H9 (cell line): ENCODE results near the gene HAPLN1. TPM values are rescaled to one million over a fixed set of nuclear protein-coding genes. Genes with fewer than 3 reads are reported as not detected.

ENCODE experiments used
- DNase-seq: peaks from one replicate; pipeline ENCODE4 v3.0.0-alpha.2; 2017
- H2AFZ ChIP-seq: one replicate; pipeline ENCODE4 v1.6.1; 2013; ENCODE audit warnings: mild to moderate bottlenecking, low read length, control low read depth, moderate library complexity
- H2AK5ac ChIP-seq: 2 replicates; pipeline ENCODE4 v1.6.1; 2013; ENCODE audit warnings: low read length, control low read depth, mixed read lengths; ENCODE audit not compliant: insufficient read length
- H2BK120ac ChIP-seq: one replicate; pipeline ENCODE4 v1.6.1; 2013; ENCODE audit warnings: low read depth, mild to moderate bottlenecking, low read length, control low read depth, inconsistent platforms; ENCODE audit not compliant: poor library complexity, severe bottlenecking
- H2BK12ac ChIP-seq: 2 replicates; pipeline ENCODE4 v1.6.1; 2013; ENCODE audit warnings: low read length, control low read depth, mixed read lengths, low read depth; ENCODE audit not compliant: insufficient read length
- H2BK15ac ChIP-seq: 2 replicates; pipeline ENCODE4 v1.6.1; 2013; ENCODE audit warnings: low read depth, low read length, control low read depth
- H2BK20ac ChIP-seq: one replicate; pipeline ENCODE4 v1.6.1; 2013; ENCODE audit warnings: low read depth, mild to moderate bottlenecking, low read length, control low read depth, inconsistent platforms; ENCODE audit not compliant: poor library complexity, severe bottlenecking
- H2BK5ac ChIP-seq: 2 replicates; pipeline ENCODE4 v1.6.1; 2013; ENCODE audit warnings: low read length, control low read depth, mixed read lengths; ENCODE audit not compliant: insufficient read length
- H3K14ac ChIP-seq: 2 replicates; pipeline ENCODE4 v1.6.1; 2013; ENCODE audit warnings: low read length, control low read depth; ENCODE audit not compliant: insufficient read depth
- H3K18ac ChIP-seq: 2 replicates; pipeline ENCODE4 v1.6.1; 2013; ENCODE audit warnings: low read depth, mild to moderate bottlenecking, mixed read lengths, low read length, control low read depth; ENCODE audit not compliant: insufficient read length
- H3K23ac ChIP-seq: 2 replicates; pipeline ENCODE4 v1.6.1; 2013; ENCODE audit warnings: low read length, control low read depth, mixed read lengths, low read depth; ENCODE audit not compliant: insufficient read length
- H3K23me2 ChIP-seq: 2 replicates; pipeline ENCODE4 v1.6.1; 2013; ENCODE audit warnings: low read depth, mild to moderate bottlenecking, mixed read lengths, low read length, control low read depth; ENCODE audit not compliant: insufficient read length, poor library complexity, severe bottlenecking
- H3K27ac ChIP-seq: 2 replicates; pipeline ENCODE4 v1.5.1; 2013; ENCODE audit warnings: low read length, control low read depth, mixed read lengths, low read depth; ENCODE audit not compliant: insufficient read length
- H3K27me3 ChIP-seq: 2 replicates; pipeline ENCODE4 v1.6.1; 2013; ENCODE audit warnings: low read length, control low read depth, inconsistent platforms; ENCODE audit not compliant: insufficient read depth
- H3K4ac ChIP-seq: 2 replicates; pipeline ENCODE4 v1.6.1; 2013; ENCODE audit warnings: low read depth, mild to moderate bottlenecking, control low read depth, inconsistent platforms, low read length, moderate library complexity
- H3K4me1 ChIP-seq: 2 replicates; pipeline ENCODE4 v1.6.1; 2013; ENCODE audit warnings: low read length, control low read depth, inconsistent platforms; ENCODE audit not compliant: insufficient read depth
- H3K4me2 ChIP-seq: 2 replicates; pipeline ENCODE4 v1.6.1; 2013; ENCODE audit warnings: low read length, control low read depth, mixed read lengths; ENCODE audit not compliant: insufficient read length, insufficient read depth
- H3K56ac ChIP-seq: 2 replicates; pipeline ENCODE4 v1.6.1; 2013; ENCODE audit warnings: low read depth, mild to moderate bottlenecking, mixed read lengths, low read length, control low read depth; ENCODE audit not compliant: insufficient read length
- H3K79me1 ChIP-seq: 2 replicates; pipeline ENCODE4 v1.6.1; 2013; ENCODE audit warnings: low read depth, mild to moderate bottlenecking, moderate library complexity, low read length, control low read depth, inconsistent platforms; ENCODE audit not compliant: insufficient read depth, poor library complexity, severe bottlenecking
- H3K79me2 ChIP-seq: 2 replicates; pipeline ENCODE4 v1.6.1; 2013; ENCODE audit warnings: low read length, control low read depth, inconsistent platforms; ENCODE audit not compliant: insufficient read depth
- H3K9ac ChIP-seq: 2 replicates; pipeline ENCODE4 v1.6.1; 2013; ENCODE audit warnings: low read length, control low read depth, mixed read lengths; ENCODE audit not compliant: insufficient read length; ENCODE audit errors: extremely low read depth
- H3K9me3 ChIP-seq: one replicate; pipeline ENCODE4 v1.6.1; 2013; ENCODE audit warnings: low read depth, low read length, inconsistent platforms; ENCODE audit not compliant: control insufficient read depth
- H3T11ph ChIP-seq: one replicate; pipeline ENCODE4 v1.6.1; 2013; ENCODE audit warnings: mild to moderate bottlenecking, low read length, control low read depth, inconsistent platforms
- H4K20me1 ChIP-seq: one replicate; pipeline ENCODE4 v1.6.1; 2013; ENCODE audit not compliant: control insufficient read depth, insufficient read length, insufficient read depth
- H4K5ac ChIP-seq: 2 replicates; pipeline ENCODE4 v1.6.1; 2013; ENCODE audit warnings: low read depth, mild to moderate bottlenecking, mixed read lengths, low read length, control low read depth; ENCODE audit not compliant: insufficient read length
- H4K8ac ChIP-seq: replicated peaks from 2 replicates; pipeline ENCODE4 v1.6.1; 2013; ENCODE audit warnings: low read length, control low read depth, mixed read lengths, low read depth; ENCODE audit not compliant: insufficient read length
- H4K91ac ChIP-seq: 2 replicates; pipeline ENCODE4 v1.6.1; 2013; ENCODE audit warnings: low read depth, mild to moderate bottlenecking, moderate library complexity, mixed read lengths, low read length, control low read depth; ENCODE audit not compliant: insufficient read length
- H3K27ac Mint-ChIP-seq, 3 experiments: 2 replicates in 2 of 3; 3 replicates in 1 of 3; pipeline ENCODE4 v1.8.0; 2020 to 2021; ENCODE audit warnings: mixed read lengths in 3 of 3, mild to moderate bottlenecking in 1 of 3, moderate library complexity in 1 of 3
- H3K27me3 Mint-ChIP-seq: 2 replicates; pipeline ENCODE4 v1.8.0; 2021; ENCODE audit warnings: low read depth, mild to moderate bottlenecking, moderate library complexity, mixed read lengths
- H3K36me3 Mint-ChIP-seq, 3 experiments: 2 replicates in 2 of 3; 3 replicates in 1 of 3; pipeline ENCODE4 v1.8.0; 2020 to 2021; ENCODE audit warnings: low read depth in 3 of 3, mixed read lengths in 3 of 3; ENCODE audit not compliant: insufficient read depth in 1 of 3
- H3K4me1 Mint-ChIP-seq, 2 experiments: 2 replicates each; pipeline ENCODE4 v1.8.0; 2020; ENCODE audit warnings: mixed read lengths in 2 of 2
- H3K4me3 Mint-ChIP-seq, 2 experiments: 2 replicates in 1 of 2; 3 replicates in 1 of 2; pipeline ENCODE4 v1.8.0; 2020 to 2021; ENCODE audit warnings: mild to moderate bottlenecking in 2 of 2, mixed read lengths in 2 of 2, moderate library complexity in 1 of 2
- H3K9me3 Mint-ChIP-seq, 2 experiments: 2 replicates in 1 of 2; 3 replicates in 1 of 2; pipeline ENCODE4 v1.8.0; 2020; ENCODE audit warnings: mild to moderate bottlenecking in 2 of 2, mixed read lengths in 2 of 2, moderate library complexity in 1 of 2
- CTCF ChIP-seq: fragments of 200-600 bp; sonication (generic); conservative IDR thresholded peaks from 3 replicates; pipeline ENCODE4 v1.8.0; 2021; ENCODE audit warnings: antibody characterized with exemption, mild to moderate bottlenecking
- WGBS: extraction: QIAGEN DNeasy Blood & Tissue Kit; methylation state at CpG from one replicate; pipeline ENCODE4 v1.1.7; 2013; ENCODE audit warnings: missing lambda C conversion rate, low lambda C conversion rate, mixed read lengths; ENCODE audit not compliant: insufficient read length; ENCODE audit errors: extremely low coverage; 5-methylcytosine and 5-hydroxymethylcytosine counted together
- total RNA-seq: library from RNA; stranded (reverse); gene quantifications from 2 replicates; pipeline ENCODE4 v1.2.1, GENCODE V29; 2021

The HAPLN1 gene
- total RNA-seq, 1 experiment from 2014 or later: 0.22 TPM

- Histone ChIP-seq H3K4ac (no peak overlapping the region), H3K23ac (no peak overlapping the region), H3K4me1 (no peaks in the 10 kb centered on the region), H2AK5ac (no peak overlapping the region), H3K9me3 (no peaks in the 10 kb centered on the region), H3K27me3 (no peaks in the 10 kb centered on the region), H4K20me1 (no peaks in the 10 kb centered on the region), H2BK15ac (no peak overlapping the region), H2AFZ (no peak overlapping the region), H3K27ac (no peak overlapping the region), H3K4me2 (no peak overlapping the region), H4K8ac (no peak overlapping the region), H3K9ac (no peak overlapping the region), H3K79me1 (no peaks in the 10 kb centered on the region), H2BK5ac (no peak overlapping the region), H2BK12ac (no peak overlapping the region), H3K23me2 (no peaks in the 10 kb centered on the region), H3K18ac (no peak overlapping the region), H3K14ac (no peak overlapping the region), H3K79me2 (no peaks in the 10 kb centered on the region), H4K91ac (no peak overlapping the region), H3T11ph (no peak overlapping the region), H2BK20ac (no peak overlapping the region), H2BK120ac (no peak overlapping the region), H4K5ac (no peak overlapping the region), H3K56ac (no peak overlapping the region)
- H3K27ac Mint-ChIP-seq: no peak overlapping the region
- DNase-seq: no peak
- H3K27me3 Mint-ChIP-seq: no peaks in the 10 kb centered on the region
- no peak overlapping the region for H3K4me3 Mint-ChIP-seq
- H3K9me3 Mint-ChIP-seq: no peaks in the 10 kb centered on the region
- TF ChIP-seq CTCF: no peak
- no peaks in the 10 kb centered on the region for H3K4me1 Mint-ChIP-seq
- WGBS: no CpG with 5 or more reads among the region's 2 CpGs
- H3K36me3 Mint-ChIP-seq: no peaks in the 10 kb centered on the region; a peak in 1 of 7 replicates
Observed at GRCh38 chr5:83672158-83672557, 48.5 kb downstream of the HAPLN1 start.
